GM12878 (cell line): Measurements from ENCODE around the gene GUCY1A1. TPM values are rescaled to one million over a fixed set of nuclear protein-coding genes. Genes with fewer than 3 reads are reported as not detected.

ENCODE experiments used
- ATAC-seq: fragments of 200-7000 bp; cut with Tn5 transposase; 3 replicates; pipeline ENCODE4 v1.9.1; 2020; ENCODE audit warnings: mild to moderate bottlenecking, moderate library complexity
- BruUV-seq: library from RNA; stranded (reverse); fragments of 400-500 nt; replicated peaks from 2 replicates; lab custom pipeline; 2021; lab: Mats Ljungman, UMichigan
- CTCF ChIA-PET: fragments of 300-600 bp; sonication (Branson Sonifier 250); formaldehyde crosslinking; extraction: SDS; loops from one replicate; lab custom pipeline; 2021; ENCODE audit warnings: inconsistent platforms; lab: Yijun Ruan, JAX
- POLR2A ChIA-PET: fragments of 350-600 bp; formaldehyde crosslinking; extraction: SDS; loops from one replicate; lab custom pipeline; 2021; ENCODE audit warnings: inconsistent platforms; lab: Charles Lee
- RAD21 ChIA-PET: fragments of 300-600 bp; sonication (Branson Sonifier 250); formaldehyde crosslinking; loops from one replicate; lab custom pipeline; 2023; ENCODE audit warnings: antibody characterized with exemption; ENCODE audit not compliant: unreplicated experiment; lab: Charles Lee
- SMC1A ChIA-PET: fragments of 300-600 bp; sonication (Branson Sonifier 250); formaldehyde crosslinking; loops from one replicate; lab custom pipeline; 2023; ENCODE audit not compliant: unreplicated experiment, uncharacterized antibody; lab: Charles Lee
- DNase-seq: peaks from one replicate; pipeline ENCODE4 v3.0.0-alpha.2; 2011; ENCODE audit warnings: low read depth, low spot score
- FAIRE-seq: peaks from 3 replicates; lab custom pipeline; 2011; peaks lifted over from hg19 to GRCh38; lab: Jason Lieb, UNC
- H2AFZ ChIP-seq: 2 replicates; pipeline ENCODE4 v1.6.0; 2011; ENCODE audit warnings: low read depth, low read length, control low read depth; ENCODE audit not compliant: control insufficient read depth
- H3K27ac ChIP-seq: 2 replicates; pipeline ENCODE4 v1.5.1; 2011; ENCODE audit warnings: control low read depth; ENCODE audit not compliant: control insufficient read depth, insufficient read depth
- H3K27me3 ChIP-seq, 2 experiments: replicated peaks in 1 of 2; 2 replicates each; pipeline versions ENCODE4 v1.6.0 to v1.6.1; 2011; ENCODE audit warnings: low read length in 1 of 2; ENCODE audit not compliant: control insufficient read depth in 2 of 2, insufficient read depth in 2 of 2
- H3K36me3 ChIP-seq, 2 experiments: 2 replicates each; pipeline ENCODE4 v1.5.1; 2011; ENCODE audit warnings: low read length in 1 of 2; ENCODE audit not compliant: control insufficient read depth in 2 of 2, insufficient read depth in 2 of 2
- H3K4me1 ChIP-seq: 2 replicates; pipeline ENCODE4 v1.6.1; 2011; ENCODE audit warnings: mild to moderate bottlenecking, low read length, moderate library complexity, mixed read lengths; ENCODE audit not compliant: control insufficient read depth, insufficient read depth
- H3K4me2 ChIP-seq: 2 replicates; pipeline ENCODE4 v1.6.0; 2011; ENCODE audit warnings: control low read depth; ENCODE audit not compliant: control insufficient read depth, insufficient read depth
- H3K4me3 ChIP-seq: fragments of 200-600 bp; sonication (generic); 2 replicates; pipeline ENCODE4 v1.5.1; 2016
- H3K79me2 ChIP-seq: 2 replicates; pipeline ENCODE4 v1.6.0; 2011; ENCODE audit warnings: low read length; ENCODE audit not compliant: control insufficient read depth, insufficient read depth
- H3K9ac ChIP-seq: 2 replicates; pipeline ENCODE4 v1.8.0; 2011; ENCODE audit warnings: low read length, control low read depth, mixed read lengths; ENCODE audit not compliant: control insufficient read depth, insufficient read depth
- H3K9me3 ChIP-seq: replicated peaks from 3 replicates; pipeline ENCODE4 v1.5.1; 2011; ENCODE audit warnings: mild to moderate bottlenecking, low read length; ENCODE audit not compliant: control insufficient read depth, insufficient read depth
- H4K20me1 ChIP-seq: 2 replicates; pipeline ENCODE4 v1.6.0; 2011; ENCODE audit not compliant: control insufficient read depth, insufficient read depth
- BACH1 ChIP-seq: fragments of 450-650 bp; IDR thresholded peaks from 2 replicates; pipeline ENCODE4 v1.6.1; 2017; ENCODE audit warnings: mild to moderate bottlenecking, borderline replicate concordance
- CREB1 ChIP-seq: IDR thresholded peaks from 2 replicates; pipeline ENCODE4 v1.6.1; 2012; ENCODE audit warnings: low read depth, mild to moderate bottlenecking, inconsistent platforms
- GATAD2B ChIP-seq: fragments of 450-650 bp; conservative IDR thresholded peaks from 2 replicates; pipeline ENCODE4 v1.6.1; 2017; ENCODE audit warnings: low read depth, mild to moderate bottlenecking, moderate library complexity
- JUND ChIP-seq: IDR thresholded peaks from 2 replicates; pipeline ENCODE4 v1.6.1; 2012; ENCODE audit warnings: low read depth, mild to moderate bottlenecking, low read length, improper control_type of control experiment, moderate library complexity
- MEF2A ChIP-seq: IDR thresholded peaks from 2 replicates; pipeline ENCODE4 v1.6.1; 2011; ENCODE audit warnings: low read depth, mild to moderate bottlenecking, low read length, moderate library complexity; ENCODE audit not compliant: insufficient read depth
- MYB ChIP-seq: fragments of 150-350 bp; IDR thresholded peaks from 2 replicates; pipeline ENCODE4 v1.6.1; 2014; ENCODE audit warnings: mild to moderate bottlenecking, low read depth, low read length, borderline replicate concordance
- NRF1 ChIP-seq: conservative IDR thresholded peaks from 2 replicates; pipeline ENCODE4 v1.6.1; 2011; ENCODE audit warnings: mild to moderate bottlenecking, low read depth, low read length, improper control_type of control experiment
- SREBF1 ChIP-seq: IDR thresholded peaks from 2 replicates; pipeline ENCODE4 v1.6.1; 2012; ENCODE audit warnings: mild to moderate bottlenecking, low read length
- TCF3 ChIP-seq: IDR thresholded peaks from 2 replicates; pipeline ENCODE4 v1.6.1; 2012; ENCODE audit warnings: low read depth, mild to moderate bottlenecking, low read length, borderline replicate concordance; ENCODE audit not compliant: insufficient read depth
- WGBS: methylation state at CpG from one replicate; pipeline ENCODE4 v1.1.6; 2016; ENCODE audit warnings: low lambda C conversion rate; ENCODE audit not compliant: insufficient replicate concordance, insufficient coverage; ENCODE audit errors: missing lambda C conversion rate; 5-methylcytosine and 5-hydroxymethylcytosine counted together
- in situ Hi-C: fragments of 300-500 bp; cut with MboI; formaldehyde crosslinking; loops from 9 replicates; pipeline ENCODE4 v1.14.3; 2018; ENCODE audit warnings: mixed read lengths
- intact Hi-C: fragments of 100-400 bp; cut with micrococcal nuclease; formaldehyde crosslinking; loops from one replicate; pipeline ENCODE4 v1.14.2; 2022; ENCODE audit not compliant: unreplicated experiment
- polyA plus RNA-seq, 11 experiments: library from polyadenylated mRNA; depleted of rRNA in 4 of 11; unstranded in 6 of 11; stranded (reverse) in 5 of 11; fragments of >200 nt; fragmentation: Nextera tagmentation in 4 of 11; fragmentation: Illumina TruSeq in 1 of 11; extraction: Ambion mirVana in 4 of 11; extraction: Trizol in 1 of 11; gene quantifications; 1 replicate in 1 of 11; 2 replicates in 10 of 11; pipeline versions ENCODE4 v1.2.1 to v1.2.3, GENCODE V29; 2011 to 2016; ENCODE audit warnings: inconsistent platforms in 2 of 11, missing spikeins in 2 of 11, low read depth in 1 of 11
- total RNA-seq, 4 experiments: library from RNA; depleted of rRNA in 3 of 4; stranded (reverse); fragments of >200 nt in 3 of 4; fragmentation: Illumina TruSeq in 1 of 4; extraction: Trizol in 1 of 4; gene quantifications; 2 replicates each; pipeline versions ENCODE4 v1.2.1 to v1.2.3, GENCODE V29; 2013 to 2021
- TF ChIP-seq, protein P1 (sequence below): IDR thresholded peaks from 2 replicates; pipeline ENCODE4 v1.6.1; 2012; ENCODE audit warnings: low read length, inconsistent platforms
- TF ChIP-seq, protein P2 (sequence below): fragments of 450-650 bp; formaldehyde crosslinking; IDR thresholded peaks from 2 replicates; pipeline ENCODE4 v1.4.0; 2020; ENCODE audit warnings: mild to moderate bottlenecking, moderate library complexity

Gene GUCY1A1
- total and polyA plus RNA-seq, 10 of the 15 experiments (the other 5 are each of a cell fraction or from before 2014, with no cell fraction given) = 0.44 to 22.6 (median 0.55) TPM

DNA sequence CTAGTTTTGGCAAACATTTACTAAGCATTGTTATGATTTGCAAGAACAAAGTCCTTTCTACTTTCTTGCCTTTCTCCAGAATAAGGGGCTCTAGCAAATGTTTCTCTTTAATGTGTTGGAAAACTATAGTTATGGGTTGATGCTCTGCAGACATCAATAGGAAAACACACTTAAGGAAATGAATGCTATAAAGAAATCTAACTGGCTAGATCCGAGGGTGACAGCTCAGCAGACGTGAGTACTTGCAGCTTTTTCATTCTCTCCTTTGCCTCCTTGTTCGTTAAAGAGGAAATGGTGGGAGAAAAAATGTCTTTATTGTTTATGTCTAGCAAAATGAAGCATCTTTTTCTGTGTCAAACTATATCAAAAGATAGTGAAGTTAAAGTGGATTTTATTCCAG, 98.5 kb downstream of the GUCY1A1 start (continued):
- TF ChIP-seq MEF2A = no peak

DNA sequence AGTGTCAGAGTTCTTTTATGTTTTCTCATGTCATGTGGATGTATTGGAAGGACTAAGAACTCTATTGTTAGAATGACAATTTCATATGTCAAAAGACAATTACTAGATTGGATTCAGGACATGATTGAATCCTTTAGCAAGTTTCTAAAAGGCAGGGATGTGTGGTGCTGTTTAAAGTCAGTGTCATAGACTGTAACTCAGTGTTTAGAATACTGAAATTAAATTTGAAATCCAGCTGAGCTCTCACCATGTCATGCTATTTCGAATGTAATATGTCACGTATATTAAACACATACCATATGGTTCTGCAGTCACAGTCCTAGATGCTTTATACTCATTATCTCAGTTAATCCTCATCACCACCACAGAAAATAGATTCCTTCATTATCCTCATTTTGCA, 100.0 kb downstream of the GUCY1A1 start:
- ChIA-PET CTCF (interaction anchor here (0.9 to 1.3 kb wide), 4 partner anchors 18 to 187 kb away, joined by 3 to 9 read pairs (median 3); partner anchors contain the start of gene CTSO), SMC1A (interaction anchor here (1.1 to 2.6 kb wide), 5 partner anchors 14 to 142 kb away, joined by 3 to 8 read pairs (median 5); no protein-coding TSS in a partner anchor), POLR2A (interaction anchor here (1.0 to 1.8 kb wide), 3 partner anchors 8 to 107 kb away, joined by 4 to 6 read pairs (median 4); partner anchors contain the start of gene GUCY1B1), RAD21 (interaction anchor here (1.0 to 2.0 kb wide), 4 partner anchors 13 to 108 kb away, joined by 3 to 5 read pairs (median 4); no protein-coding TSS in a partner anchor)
- Histone ChIP-seq H2AFZ (no peak overlapping the region), H4K20me1 (no peaks in the 10 kb centered on the region), H3K79me2 (no peaks in the 10 kb centered on the region), H3K4me2 (no peak overlapping the region), H3K27ac (no peak overlapping the region), H3K9me3 (no peaks in the 10 kb centered on the region), H3K9ac (no peak overlapping the region), H3K4me1 (no peaks in the 10 kb centered on the region), H3K27me3 (no peaks in the 10 kb centered on the region), H3K36me3 (no peaks in the 10 kb centered on the region), H3K4me3 (no peak overlapping the region)
- no TSS peak for BruUV-seq
- in situ Hi-C loops (no loop called here), intact Hi-C loops (no loop called here)
- 0% methylated on average over 2 of the region's 2 CpGs for WGBS
- no peak for DNase-seq
- FAIRE-seq = no peak
- no peak for ATAC-seq
- no peak for TF ChIP-seq JUND
- no peak for TF ChIP-seq SREBF1
- TF ChIP-seq, protein P1, sequence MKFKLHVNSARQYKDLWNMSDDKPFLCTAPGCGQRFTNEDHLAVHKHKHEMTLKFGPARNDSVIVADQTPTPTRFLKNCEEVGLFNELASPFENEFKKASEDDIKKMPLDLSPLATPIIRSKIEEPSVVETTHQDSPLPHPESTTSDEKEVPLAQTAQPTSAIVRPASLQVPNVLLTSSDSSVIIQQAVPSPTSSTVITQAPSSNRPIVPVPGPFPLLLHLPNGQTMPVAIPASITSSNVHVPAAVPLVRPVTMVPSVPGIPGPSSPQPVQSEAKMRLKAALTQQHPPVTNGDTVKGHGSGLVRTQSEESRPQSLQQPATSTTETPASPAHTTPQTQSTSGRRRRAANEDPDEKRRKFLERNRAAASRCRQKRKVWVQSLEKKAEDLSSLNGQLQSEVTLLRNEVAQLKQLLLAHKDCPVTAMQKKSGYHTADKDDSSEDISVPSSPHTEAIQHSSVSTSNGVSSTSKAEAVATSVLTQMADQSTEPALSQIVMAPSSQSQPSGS = no peak
- no peak for TF ChIP-seq GATAD2B
- no peak for TF ChIP-seq NRF1
- TF ChIP-seq TCF3 = no peak
- TF ChIP-seq CREB1 = no peak
- no peak for TF ChIP-seq MYB
- TF ChIP-seq, protein P2, sequence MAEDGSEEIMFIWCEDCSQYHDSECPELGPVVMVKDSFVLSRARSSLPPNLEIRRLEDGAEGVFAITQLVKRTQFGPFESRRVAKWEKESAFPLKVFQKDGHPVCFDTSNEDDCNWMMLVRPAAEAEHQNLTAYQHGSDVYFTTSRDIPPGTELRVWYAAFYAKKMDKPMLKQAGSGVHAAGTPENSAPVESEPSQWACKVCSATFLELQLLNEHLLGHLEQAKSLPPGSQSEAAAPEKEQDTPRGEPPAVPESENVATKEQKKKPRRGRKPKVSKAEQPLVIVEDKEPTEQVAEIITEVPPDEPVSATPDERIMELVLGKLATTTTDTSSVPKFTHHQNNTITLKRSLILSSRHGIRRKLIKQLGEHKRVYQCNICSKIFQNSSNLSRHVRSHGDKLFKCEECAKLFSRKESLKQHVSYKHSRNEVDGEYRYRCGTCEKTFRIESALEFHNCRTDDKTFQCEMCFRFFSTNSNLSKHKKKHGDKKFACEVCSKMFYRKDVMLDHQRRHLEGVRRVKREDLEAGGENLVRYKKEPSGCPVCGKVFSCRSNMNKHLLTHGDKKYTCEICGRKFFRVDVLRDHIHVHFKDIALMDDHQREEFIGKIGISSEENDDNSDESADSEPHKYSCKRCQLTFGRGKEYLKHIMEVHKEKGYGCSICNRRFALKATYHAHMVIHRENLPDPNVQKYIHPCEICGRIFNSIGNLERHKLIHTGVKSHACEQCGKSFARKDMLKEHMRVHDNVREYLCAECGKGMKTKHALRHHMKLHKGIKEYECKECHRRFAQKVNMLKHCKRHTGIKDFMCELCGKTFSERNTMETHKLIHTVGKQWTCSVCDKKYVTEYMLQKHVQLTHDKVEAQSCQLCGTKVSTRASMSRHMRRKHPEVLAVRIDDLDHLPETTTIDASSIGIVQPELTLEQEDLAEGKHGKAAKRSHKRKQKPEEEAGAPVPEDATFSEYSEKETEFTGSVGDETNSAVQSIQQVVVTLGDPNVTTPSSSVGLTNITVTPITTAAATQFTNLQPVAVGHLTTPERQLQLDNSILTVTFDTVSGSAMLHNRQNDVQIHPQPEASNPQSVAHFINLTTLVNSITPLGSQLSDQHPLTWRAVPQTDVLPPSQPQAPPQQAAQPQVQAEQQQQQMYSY (CRISPR knock-in tag) = no peak
- TF ChIP-seq BACH1 = no peak
